Gastrocnemius medialis (tissue), 4 donors: ENCODE measurements around the gene ZNF660. TPM values are rescaled to one million over a fixed set of nuclear protein-coding genes. Genes with fewer than 3 reads are reported as not detected.

Experiments used
- ATAC-seq, 2 donors: fragments of 150-250 bp; one replicate each; pipeline ENCODE4 v1.9.1; 2016
- DNase-seq, 2 donors: peaks; one replicate each; pipeline ENCODE4 v3.0.0-alpha.2; 2019
- H3K27ac ChIP-seq, 4 donors: fragments of 200-600 bp; sonication (generic); 1 replicate in 1 of 4; 2 replicates in 3 of 4; pipeline ENCODE4 v1.5.1; 2016 to 2018; ENCODE audit warnings: mild to moderate bottlenecking in 2 of 4, moderate library complexity in 1 of 4
- H3K27me3 ChIP-seq, 3 donors: fragments of 200-600 bp; sonication (generic) in 2 of 3; 1 replicate in 1 of 3; 2 replicates in 2 of 3; pipeline versions ENCODE4 v1.5.1 to v1.6.0; 2016 to 2019; ENCODE audit warnings: mild to moderate bottlenecking in 1 of 3, moderate library complexity in 1 of 3
- H3K36me3 ChIP-seq, 2 donors: fragments of 200-600 bp; sonication (generic) in 1 of 2; one replicate each; pipeline ENCODE4 v1.5.1; 2017 to 2018
- H3K4me1 ChIP-seq, 2 donors: fragments of 200-600 bp; sonication (generic) in 1 of 2; one replicate each; pipeline ENCODE4 v1.5.1; 2016 to 2017; ENCODE audit warnings: mild to moderate bottlenecking in 2 of 2
- H3K4me3 ChIP-seq, 4 donors: fragments of 200-600 bp; sonication (generic) in 3 of 4; 1 replicate in 1 of 4; 2 replicates in 3 of 4; pipeline ENCODE4 v1.5.1; 2016 to 2019; ENCODE audit warnings: mild to moderate bottlenecking in 2 of 4
- H3K9me3 ChIP-seq, 3 donors: fragments of 200-600 bp; sonication (generic) in 2 of 3; 1 replicate in 1 of 3; 2 replicates in 2 of 3; pipeline ENCODE4 v1.5.1; 2016 to 2019
- CTCF ChIP-seq, 5 experiments: fragments of 450-650 bp in 3 of 5; fragments of 200-600 bp in 2 of 5; sonication (generic) in 2 of 5; IDR thresholded peaks in 4 of 5; conservative IDR thresholded peaks in 1 of 5; 1 replicate in 4 of 5; 2 replicates in 1 of 5; pipeline ENCODE4 v1.5.1; 2016 to 2019; ENCODE audit warnings: antibody characterized with exemption in 5 of 5, mild to moderate bottlenecking in 3 of 5, moderate library complexity in 3 of 5
- POLR2A ChIP-seq, 2 donors: fragments of 450-650 bp; IDR thresholded peaks; one replicate each; pipeline ENCODE4 v1.6.1; 2017; ENCODE audit warnings: antibody characterized with exemption in 2 of 2, mild to moderate bottlenecking in 2 of 2, moderate library complexity in 2 of 2
- in situ Hi-C, 4 donors: fragments of 200-750 bp; cut with MboI; loops; one replicate each; pipeline versions ENCODE4 v1.15.0 to v1.8.0; 2017; ENCODE audit warnings: low sequenced_read_pairs in 4 of 4
- intact Hi-C: fragments of 100-400 bp; cut with DNase I; formaldehyde crosslinking; loops from one replicate; pipeline ENCODE4 v1.15.1; 2023; ENCODE audit warnings: low total_unique reads
- total RNA-seq, 4 donors: library from RNA; depleted of rRNA; stranded (reverse); fragments of >200 nt; gene quantifications; one replicate each; pipeline versions ENCODE4 v1.1.0 to v1.2.3, GENCODE V29; 2016

The ZNF660 gene
- total RNA-seq, 4 donors from 2014 or later = 0.13 to 0.39 (median 0.28) TPM

GRCh38 chr3:44628716-44629115, 44.0 kb downstream of the ZNF660 start:
- ATAC-seq = no peak
- intact Hi-C loops = loop anchor here (5.0 kb wide), 1 partner anchor 291 kb away; the partner anchor contains the start of gene TCAIM
- Histone ChIP-seq H3K27ac (no peak overlapping the region), H3K4me3 (no peak overlapping the region), H3K27me3 (no peaks in the 10 kb centered on the region), H3K36me3 (peaks cover 0 to 43% of the 10 kb centered on the region in 2 donors), H3K4me1 (peaks cover 11 to 30% of the 10 kb centered on the region in 2 donors), H3K9me3 (no peaks in the 10 kb centered on the region)
- no peak for TF ChIP-seq CTCF (IDR thresholded peaks at IDR 0.05 in 4 of 5, conservative IDR thresholded peaks at IDR 0.05 in 1 of 5)
- TF ChIP-seq POLR2A (IDR thresholded peaks at IDR 0.05) = no peak
- in situ Hi-C loops = loop anchor here in 1 of 4 donors (10.0 kb wide), 1 partner anchor 304 kb away; no protein-coding TSS in a partner anchor
- no peak for DNase-seq

DNA sequence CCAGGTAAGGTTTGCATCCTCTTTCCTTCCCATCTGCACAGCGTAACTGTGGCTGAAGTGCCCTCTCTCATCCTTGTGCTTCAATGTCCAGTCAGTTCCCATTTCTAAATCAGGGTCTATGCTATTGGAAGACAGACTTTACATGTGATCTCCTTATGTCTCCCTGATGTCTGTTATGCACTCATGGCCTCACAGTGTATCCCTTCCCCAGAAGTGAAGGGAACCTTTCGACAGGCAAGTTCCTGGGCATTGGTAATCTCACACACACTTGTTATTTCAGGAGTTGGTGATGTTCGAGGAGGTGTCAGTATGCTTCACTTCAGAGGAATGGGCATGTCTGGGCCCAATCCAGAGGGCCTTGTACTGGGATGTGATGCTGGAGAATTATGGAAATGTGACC, 47.4 kb downstream of the ZNF660 start:
- no peak overlapping the region for H3K27ac ChIP-seq
- no peaks in the 10 kb centered on the region for H3K9me3 ChIP-seq
- TF ChIP-seq POLR2A (IDR thresholded peaks at IDR 0.05) (no peak), CTCF (IDR thresholded peaks at IDR 0.05 in 4 of 5, conservative IDR thresholded peaks at IDR 0.05 in 1 of 5) (no peak)
- H3K36me3 ChIP-seq = peaks cover 3 to 73% of the 10 kb centered on the region in 2 donors
- H3K4me3 ChIP-seq = no peak overlapping the region
- DNase-seq (no peak), ATAC-seq (no peak)
- intact Hi-C loops = no loop called here
- no peaks in the 10 kb centered on the region for H3K27me3 ChIP-seq
- peaks cover 0 to 12% of the 10 kb centered on the region in 2 donors for H3K4me1 ChIP-seq
- in situ Hi-C loops = no loop called here

- in situ Hi-C loops (no loop called here), intact Hi-C loops (no loop called here)
- no peaks in the 10 kb centered on the region for H3K4me1 ChIP-seq
- H3K9me3 ChIP-seq = peaks cover 0 to 25% (median 4%) of the 10 kb centered on the region in 3 donors
- ATAC-seq (no peak), DNase-seq (no peak)
- TF ChIP-seq CTCF (IDR thresholded peaks at IDR 0.05 in 4 of 5, conservative IDR thresholded peaks at IDR 0.05 in 1 of 5) (no peak), POLR2A (IDR thresholded peaks at IDR 0.05) (no peak)
- H3K36me3 ChIP-seq = peaks cover 20 to 78% of the 10 kb centered on the region in 2 donors
- no peak overlapping the region for H3K27ac ChIP-seq
- H3K27me3 ChIP-seq = no peaks in the 10 kb centered on the region
- H3K4me3 ChIP-seq = peak overlapping the region in 1 of 4 donors; percentile 7
Measured at GRCh38 chr3:44642337-44642736, 57.6 kb downstream of the ZNF660 start.

- no peak for TF ChIP-seq CTCF (IDR thresholded peaks at IDR 0.05 in 4 of 5, conservative IDR thresholded peaks at IDR 0.05 in 1 of 5)
- TF ChIP-seq POLR2A (IDR thresholded peaks at IDR 0.05) = no peak
- no peak overlapping the region for H3K27ac ChIP-seq
- intact Hi-C loops (no loop called here), in situ Hi-C loops (no loop called here)
- H3K4me1 ChIP-seq = peaks cover 0 to 1% of the 10 kb centered on the region in 2 donors
- no peak for DNase-seq
- H3K36me3 ChIP-seq = peaks cover 20 to 71% of the 10 kb centered on the region in 2 donors
- peaks cover 0 to 25% (median 4%) of the 10 kb centered on the region in 3 donors for H3K9me3 ChIP-seq
- no peaks in the 10 kb centered on the region for H3K27me3 ChIP-seq
- no peak overlapping the region for H3K4me3 ChIP-seq
- no peak for ATAC-seq
Measured at GRCh38 chr3:44643024-44643423, 58.3 kb downstream of the ZNF660 start.

GRCh38 chr3:44647771-44648170, 63.0 kb downstream of the ZNF660 start:
- H3K27me3 ChIP-seq = no peaks in the 10 kb centered on the region
- in situ Hi-C loops = no loop called here
- no peak overlapping the region for H3K27ac ChIP-seq
- intact Hi-C loops = loop anchor here (1.0 to 2.0 kb wide), 2 partner anchors 22 to 113 kb away; partner anchors contain the start of genes KIAA1143, KIF15 and ZNF197
- H3K4me3 ChIP-seq = no peak overlapping the region
- H3K4me1 ChIP-seq = peaks cover 7 to 17% of the 10 kb centered on the region in 2 donors
- peaks cover 0 to 8% (median 4%) of the 10 kb centered on the region in 3 donors for H3K9me3 ChIP-seq
- ATAC-seq = no peak
- no peak for DNase-seq
- peaks cover 11 to 45% of the 10 kb centered on the region in 2 donors for H3K36me3 ChIP-seq
- TF ChIP-seq POLR2A (IDR thresholded peaks at IDR 0.05) = no peak
- no peak for TF ChIP-seq CTCF (IDR thresholded peaks at IDR 0.05 in 4 of 5, conservative IDR thresholded peaks at IDR 0.05 in 1 of 5)
